Body of pancreas (tissue), 4 donors: ENCODE data around the gene TDRD7. TPM values are rescaled to one million over a fixed set of nuclear protein-coding genes. Genes with fewer than 3 reads are reported as not detected.

Experiments used
- ATAC-seq: fragments of 150-250 bp; one replicate; pipeline ENCODE4 v1.9.1; 2016
- DNase-seq, 4 donors: peaks; one replicate each; pipeline ENCODE4 v3.0.0-alpha.2; 2019
- H3K27ac ChIP-seq, 4 donors: fragments of 200-600 bp; sonication (generic); 1 replicate in 3 of 4; 2 replicates in 1 of 4; pipeline versions ENCODE4 v1.5.1 to v1.6.1; 2016 to 2019; ENCODE audit warnings: mild to moderate bottlenecking in 1 of 4, mixed read lengths in 1 of 4, moderate library complexity in 1 of 4
- H3K27me3 ChIP-seq, 2 donors: fragments of 200-600 bp; sonication (generic); one replicate each; pipeline ENCODE4 v1.6.0; 2016; ENCODE audit warnings: mild to moderate bottlenecking in 1 of 2
- H3K36me3 ChIP-seq, 2 donors: fragments of 200-600 bp; sonication (generic); replicated peaks in 1 of 2; 2 replicates each; pipeline ENCODE4 v1.5.1; 2016; ENCODE audit warnings: low read depth in 2 of 2; ENCODE audit not compliant: insufficient read depth in 1 of 2
- H3K4me1 ChIP-seq: fragments of 200-600 bp; sonication (generic); one replicate; pipeline ENCODE4 v1.6.0; 2016
- H3K4me3 ChIP-seq, 2 donors: fragments of 200-600 bp; sonication (generic); 1 replicate in 1 of 2; 2 replicates in 1 of 2; pipeline ENCODE4 v1.5.1; 2016 to 2019
- H3K9me3 ChIP-seq, 3 donors: fragments of 200-600 bp; sonication (generic); 1 replicate in 2 of 3; 2 replicates in 1 of 3; pipeline ENCODE4 v1.5.1; 2016
- CTCF ChIP-seq, 7 experiments: fragments of 450-650 bp in 4 of 7; fragments of 200-600 bp in 3 of 7; sonication (generic) in 3 of 7; IDR thresholded peaks; one replicate each; pipeline ENCODE4 v1.5.1; 2016 to 2019; ENCODE audit warnings: antibody characterized with exemption in 7 of 7
- POLR2A ChIP-seq, 3 donors: fragments of 450-650 bp; IDR thresholded peaks; one replicate each; pipeline ENCODE4 v1.6.1; 2016; ENCODE audit warnings: antibody characterized with exemption in 3 of 3, mild to moderate bottlenecking in 2 of 3
- WGBS, 2 donors: methylation state at CpG; one replicate each; pipeline ENCODE4 v1.1.5; 2017; 5-methylcytosine and 5-hydroxymethylcytosine counted together
- intact Hi-C: fragments of 100-400 bp; cut with DNase I; formaldehyde crosslinking; loops from one replicate; pipeline ENCODE4 v1.15.1; 2023
- total RNA-seq, 2 donors: library from RNA; depleted of rRNA; stranded (reverse); fragments of >200 nt; gene quantifications; one replicate each; pipeline ENCODE4 v1.1.0, GENCODE V29; 2016

The TDRD7 gene
- total RNA-seq, 2 donors from 2014 or later, result 2.3 to 7.5 TPM

DNA sequence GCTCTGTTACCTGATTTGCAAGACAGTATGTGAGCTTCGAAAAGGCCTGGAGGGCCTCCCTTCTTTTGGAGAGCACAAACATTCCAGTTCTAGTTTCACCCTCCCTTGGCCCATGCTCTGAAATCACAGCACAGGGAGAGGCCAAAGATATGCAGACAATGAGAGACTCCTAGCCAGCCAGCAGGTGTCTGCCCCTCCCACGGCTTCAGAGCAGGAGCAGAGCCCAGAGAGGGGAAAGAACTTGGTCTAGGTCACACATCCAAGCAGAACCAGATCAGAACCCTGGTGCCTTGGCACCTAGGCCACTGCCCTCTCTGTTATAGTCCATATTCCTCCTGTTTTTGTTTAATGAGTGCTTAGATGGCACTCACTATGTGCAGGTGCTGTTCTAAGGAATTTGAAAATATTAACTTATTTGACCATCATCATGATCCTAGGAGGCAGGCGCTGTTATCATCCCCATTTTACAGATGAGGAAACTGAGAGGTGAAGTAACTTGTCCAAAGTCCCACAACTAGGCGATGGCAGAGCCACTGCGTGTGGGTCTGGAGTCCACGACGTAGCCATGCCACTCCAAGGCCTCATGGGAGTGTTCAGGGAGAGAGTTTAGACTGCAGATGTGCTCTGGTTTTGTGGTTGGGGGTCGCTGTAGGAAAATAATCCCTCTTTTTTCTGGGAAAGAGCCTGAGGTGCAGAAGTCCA is 116.8 kb downstream of the TDRD7 start:
- Histone ChIP-seq H3K4me3 (no peak overlapping the region), H3K27me3 (no peaks in the 10 kb centered on the region), H3K9me3 (no peaks in the 10 kb centered on the region), H3K36me3 (no peaks in the 10 kb centered on the region), H3K4me1 (no peaks in the 10 kb centered on the region), H3K27ac (no peak overlapping the region)
- WGBS, 2 donors, result 83 to 88% methylated on average over 8 of the region's 8 CpGs
- no peak for DNase-seq
- no peak for TF ChIP-seq POLR2A (IDR thresholded peaks at IDR 0.05)
- no peak for TF ChIP-seq CTCF (IDR thresholded peaks at IDR 0.05)
- intact Hi-C loops, result no loop called here
- ATAC-seq, result no peak

- TF ChIP-seq POLR2A (IDR thresholded peaks at IDR 0.05) (no peak), CTCF (IDR thresholded peaks at IDR 0.05) (no peak)
- Histone ChIP-seq H3K9me3 (no peaks in the 10 kb centered on the region), H3K27ac (no peak overlapping the region), H3K4me1 (no peaks in the 10 kb centered on the region), H3K4me3 (no peak overlapping the region), H3K36me3 (no peaks in the 10 kb centered on the region), H3K27me3 (no peaks in the 10 kb centered on the region)
- DNase-seq, result no peak
- 70% methylated on average over 11 of the region's 11 CpGs for WGBS, 2 donors
- no peak for ATAC-seq
- intact Hi-C loops, result no loop called here
Observed at GRCh38 chr9:97529363-97530076, 117.6 kb downstream of the TDRD7 start.

- DNase-seq, result no peak
- H3K4me3 ChIP-seq, result no peak overlapping the region
- intact Hi-C loops, result no loop called here
Observed at GRCh38 chr9:97531888-97532376, 120.0 kb downstream of the TDRD7 start.

DNA sequence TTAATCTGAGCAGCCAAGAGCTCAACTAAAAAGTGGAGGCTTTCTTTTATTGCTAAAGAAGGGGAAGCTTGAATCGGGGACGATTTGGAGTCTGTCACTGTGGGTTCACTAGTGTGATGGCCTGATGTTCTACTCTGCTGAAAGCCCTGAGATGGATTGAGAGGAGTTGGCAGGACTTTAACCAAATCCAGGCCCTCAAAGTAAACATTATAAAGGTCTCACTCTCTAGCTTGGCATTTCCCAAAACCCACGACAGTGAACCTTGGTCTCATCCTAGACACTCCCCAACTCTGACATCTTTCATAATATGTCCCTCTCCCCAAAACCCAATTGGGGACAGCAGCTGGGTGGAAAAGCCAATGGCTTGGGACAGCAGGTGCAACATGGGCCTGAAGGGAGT is 122.3 kb downstream of the TDRD7 start:
- H3K4me1 ChIP-seq, result peaks cover 23% of the 10 kb centered on the region
- ATAC-seq (no peak), DNase-seq (no peak)
- no peaks in the 10 kb centered on the region for H3K36me3 ChIP-seq
- no peak overlapping the region for H3K27ac ChIP-seq
- TF ChIP-seq CTCF (IDR thresholded peaks at IDR 0.05) (no peak), POLR2A (IDR thresholded peaks at IDR 0.05) (no peak)
- H3K9me3 ChIP-seq, result no peaks in the 10 kb centered on the region
- no peak overlapping the region for H3K4me3 ChIP-seq
- 88 to 98% methylated on average over 3 of the region's 3 CpGs for WGBS, 2 donors
- intact Hi-C loops, result no loop called here
- no peaks in the 10 kb centered on the region for H3K27me3 ChIP-seq

More at GRCh38 chr9:97531888-97532376, 120.0 kb downstream of the TDRD7 start:
- H3K27me3 ChIP-seq, result no peaks in the 10 kb centered on the region
- no peak overlapping the region for H3K27ac ChIP-seq
- ATAC-seq, result no peak
- WGBS, 2 donors, result 76 to 77% methylated on average over 9 of the region's 9 CpGs
- no peak for TF ChIP-seq POLR2A (IDR thresholded peaks at IDR 0.05)
- no peak for TF ChIP-seq CTCF (IDR thresholded peaks at IDR 0.05)
- H3K4me1 ChIP-seq, result peaks cover 18% of the 10 kb centered on the region
- H3K36me3 ChIP-seq, result no peaks in the 10 kb centered on the region
- H3K9me3 ChIP-seq, result no peaks in the 10 kb centered on the region
